ENCODE results near the gene OR2AT4.

OR2AT4 gene

GRCh38 chr11:75033916-75034315 lies 62.8 kb downstream of the OR2AT4 start:
- Mint-ChIP-seq H3K27ac (no peak overlapping the region), H3K4me1 (no peaks in the 10 kb centered on the region), H3K36me3 (no peaks in the 10 kb centered on the region), H3K9me3 (no peaks in the 10 kb centered on the region), H3K4me3 (no peak overlapping the region), H3K27me3 (no peaks in the 10 kb centered on the region)
- ATAC-seq, result no peak

GRCh38 chr11:75032550-75032935 lies 64.1 kb downstream of the OR2AT4 start:
- Mint-ChIP-seq H3K4me3 (no peak overlapping the region), H3K4me1 (no peaks in the 10 kb centered on the region), H3K36me3 (no peaks in the 10 kb centered on the region), H3K27ac (no peak overlapping the region), H3K9me3 (no peaks in the 10 kb centered on the region), H3K27me3 (no peaks in the 10 kb centered on the region)
- no peak for ATAC-seq

- Mint-ChIP-seq H3K4me1 (no peaks in the 10 kb centered on the region), H3K27me3 (no peaks in the 10 kb centered on the region), H3K9me3 (no peaks in the 10 kb centered on the region), H3K27ac (no peak overlapping the region), H3K36me3 (no peaks in the 10 kb centered on the region), H3K4me3 (no peak overlapping the region)
- ATAC-seq, result peak; percentile 47
Measured at GRCh38 chr11:75031771-75032549, 64.7 kb downstream of the OR2AT4 start.

Measured in stimulated activated memory B cell treated with anti-CD40 and anti-IgM and Interleukin-4, amounts not matched to agents 10 μg/mL and 1 μg/mL and 100 μg/mL, for 72 hours (primary cell).